ENCODE results near the gene SPNS2. TPM values are rescaled to one million over a fixed set of nuclear protein-coding genes. Genes with fewer than 3 reads are reported as not detected.
A peak's percentile ranks its signal among the peaks of the same experiment; 100 is the strongest.

SPNS2 gene
- total RNA-seq: 11.0 TPM

GRCh38 chr17:4498461-4499397 is at the start of gene SPNS2:
TSS of gene SPNS2 (plus strand) at chr17:4498881. CDS start at chr17:4499048, 167 bp downstream.
- no peak for FAIRE-seq
- peak; percentile 98 to 99 for DNase-seq (ENCODE audit: low spot score in 2 of 2)

- FAIRE-seq (no peak), DNase-seq (ENCODE audit: low spot score in 2 of 2) (no peak)
Observed at GRCh38 chr17:4449736-4450135, 48.9 kb upstream of the SPNS2 start.

- no peak for FAIRE-seq
- no peak for DNase-seq (ENCODE audit: low spot score in 2 of 2)
Observed at GRCh38 chr17:4450710-4451316, 47.9 kb upstream of the SPNS2 start.

- FAIRE-seq: no peak
Observed at GRCh38 chr17:4453812-4454591, 44.7 kb upstream of the SPNS2 start.

GRCh38 chr17:4460661-4461060 is 38.0 kb upstream of the SPNS2 start:
- DNase-seq (ENCODE audit: low spot score in 2 of 2) (no peak), FAIRE-seq (no peak)

More at GRCh38 chr17:4453812-4454591, 44.7 kb upstream of the SPNS2 start:
- DNase-seq (ENCODE audit: low spot score in 2 of 2): no peak

- DNase-seq (ENCODE audit: low spot score in 2 of 2) (peak in 1 of 2 donors; percentile 37), FAIRE-seq (no peak)
Observed at GRCh38 chr17:4463818-4464476, 34.7 kb upstream of the SPNS2 start.

GRCh38 chr17:4465786-4466185 is 32.9 kb upstream of the SPNS2 start:
- no peak for DNase-seq (ENCODE audit: low spot score in 2 of 2)
- FAIRE-seq: no peak

GRCh38 chr17:4467287-4467686 is 31.4 kb upstream of the SPNS2 start:
- FAIRE-seq (no peak), DNase-seq (ENCODE audit: low spot score in 2 of 2) (no peak)

- no peak for DNase-seq (ENCODE audit: low spot score in 2 of 2)
- no peak for FAIRE-seq
Observed at GRCh38 chr17:4469552-4469951, 29.1 kb upstream of the SPNS2 start.

- DNase-seq (ENCODE audit: low spot score in 2 of 2) (no peak), FAIRE-seq (no peak)
Observed at GRCh38 chr17:4472286-4472685, 26.4 kb upstream of the SPNS2 start.

- FAIRE-seq (no peak), DNase-seq (ENCODE audit: low spot score in 2 of 2) (no peak)
Observed at GRCh38 chr17:4474093-4474492, 24.6 kb upstream of the SPNS2 start.

- FAIRE-seq: no peak
- no peak for DNase-seq (ENCODE audit: low spot score in 2 of 2)
Observed at GRCh38 chr17:4475001-4475400, 23.7 kb upstream of the SPNS2 start.

- FAIRE-seq: no peak
- no peak for DNase-seq (ENCODE audit: low spot score in 2 of 2)
Observed at GRCh38 chr17:4475463-4475862, 23.2 kb upstream of the SPNS2 start.

- DNase-seq (ENCODE audit: low spot score in 2 of 2) (no peak), FAIRE-seq (no peak)
Observed at GRCh38 chr17:4476017-4476416, 22.7 kb upstream of the SPNS2 start.

GRCh38 chr17:4476511-4477070 is 22.1 kb upstream of the SPNS2 start:
- DNase-seq (ENCODE audit: low spot score in 2 of 2) (no peak), FAIRE-seq (no peak)

GRCh38 chr17:4477255-4477791 is 21.4 kb upstream of the SPNS2 start:
- FAIRE-seq (no peak), DNase-seq (ENCODE audit: low spot score in 2 of 2) (no peak)

- no peak for FAIRE-seq
- DNase-seq (ENCODE audit: low spot score in 2 of 2): no peak
Observed at GRCh38 chr17:4478318-4478830, 20.3 kb upstream of the SPNS2 start.

- DNase-seq (ENCODE audit: low spot score in 2 of 2) (no peak), FAIRE-seq (no peak)
Observed at GRCh38 chr17:4479340-4479981, 19.2 kb upstream of the SPNS2 start.

All from frontal cortex (tissue), 4 donors.